ENCODE measurements around the gene AMIGO2. TPM values are rescaled to one million over a fixed set of nuclear protein-coding genes. Genes with fewer than 3 reads are reported as not detected.

AMIGO2 gene
- total RNA-seq, 1 donor from 2014 or later, result 61.7 TPM

DNA sequence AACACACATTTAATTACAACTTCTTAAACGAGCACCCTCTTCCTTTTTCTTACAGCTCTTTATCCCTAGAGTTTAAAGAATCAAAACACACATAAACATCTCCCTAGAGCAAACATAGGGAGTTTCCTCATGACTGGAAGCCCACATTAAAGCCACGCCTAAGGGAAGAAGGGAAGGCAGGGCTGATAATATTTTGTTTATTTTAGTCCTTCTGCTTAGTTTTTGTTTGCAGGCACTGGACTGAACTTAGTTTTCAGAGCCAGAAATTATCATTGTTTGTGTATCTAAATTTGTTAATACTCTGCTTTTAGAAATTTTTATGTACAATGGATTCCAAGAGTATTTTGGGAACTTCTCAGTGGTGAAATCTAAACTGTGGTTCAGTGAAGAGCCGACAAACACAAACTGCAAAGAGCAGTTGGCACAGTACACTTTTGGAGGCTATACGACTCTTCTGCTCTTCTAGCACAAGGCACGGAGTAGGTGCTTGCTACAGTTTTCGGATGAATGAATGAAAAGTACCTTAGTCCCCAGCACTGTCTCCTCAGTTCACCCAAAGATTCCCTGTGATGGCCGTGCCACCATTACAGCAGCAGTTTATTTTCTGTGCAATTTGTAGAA, 17.6 kb upstream of the AMIGO2 start:
- no peak for DNase-seq (ENCODE audit: low spot score)

DNA sequence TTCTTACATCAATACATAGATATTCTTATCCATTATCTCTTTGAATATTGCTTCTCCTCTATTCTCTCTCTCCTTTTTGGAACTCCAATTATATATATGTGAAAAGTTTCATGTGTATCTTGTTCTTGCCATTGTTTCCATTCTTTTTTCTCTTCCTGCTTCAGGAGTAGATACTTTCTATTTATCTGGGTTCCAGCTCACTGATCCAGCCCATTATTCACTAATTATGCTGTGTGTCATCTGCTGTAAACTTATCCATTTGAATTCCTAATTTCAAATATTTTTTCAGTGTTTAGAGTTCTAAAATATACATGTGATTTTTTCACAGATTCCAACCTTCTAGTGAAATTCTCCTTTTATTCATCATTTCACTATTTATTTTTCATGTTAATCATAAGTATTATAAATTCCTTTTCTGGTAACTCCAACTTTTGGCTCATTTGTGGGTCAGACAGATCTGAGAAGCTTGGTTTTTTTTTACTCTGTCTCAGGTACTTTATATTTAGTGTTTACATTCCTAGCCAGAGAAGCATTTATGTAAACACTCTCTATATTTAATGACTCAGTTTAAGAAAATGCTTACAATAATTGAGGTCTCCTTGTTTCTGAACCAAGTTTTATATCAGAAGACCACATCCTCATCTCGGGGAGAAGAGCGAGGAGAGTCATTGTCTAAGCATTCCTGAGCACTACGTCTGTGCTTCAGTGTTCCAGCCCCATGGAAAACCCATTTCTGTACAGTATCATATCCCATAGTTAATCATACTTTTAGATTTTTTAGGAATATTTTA, 15.9 kb upstream of the AMIGO2 start:
- DNase-seq (ENCODE audit: low spot score), result no peak

DNA sequence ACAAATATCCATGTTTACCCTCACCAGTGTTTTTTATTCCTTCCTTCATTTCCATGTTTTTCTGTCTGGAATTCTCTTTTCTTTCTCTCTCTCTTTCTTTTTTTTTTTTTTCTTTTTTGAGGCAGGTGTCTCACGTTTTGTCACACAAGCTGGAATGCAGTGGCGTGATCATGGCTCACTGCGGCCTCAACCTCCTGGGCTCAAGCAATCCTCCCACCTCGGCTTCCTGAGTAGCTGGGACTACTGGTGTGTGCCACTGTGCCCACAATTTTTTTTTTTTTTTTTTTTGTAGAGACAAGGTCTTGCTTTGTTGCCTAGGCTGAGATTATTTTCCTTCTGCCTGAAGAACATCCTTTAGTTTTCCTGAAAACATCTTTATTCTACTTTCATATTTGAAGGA, 15.0 kb upstream of the AMIGO2 start:
- no peak for DNase-seq (ENCODE audit: low spot score)

DNA sequence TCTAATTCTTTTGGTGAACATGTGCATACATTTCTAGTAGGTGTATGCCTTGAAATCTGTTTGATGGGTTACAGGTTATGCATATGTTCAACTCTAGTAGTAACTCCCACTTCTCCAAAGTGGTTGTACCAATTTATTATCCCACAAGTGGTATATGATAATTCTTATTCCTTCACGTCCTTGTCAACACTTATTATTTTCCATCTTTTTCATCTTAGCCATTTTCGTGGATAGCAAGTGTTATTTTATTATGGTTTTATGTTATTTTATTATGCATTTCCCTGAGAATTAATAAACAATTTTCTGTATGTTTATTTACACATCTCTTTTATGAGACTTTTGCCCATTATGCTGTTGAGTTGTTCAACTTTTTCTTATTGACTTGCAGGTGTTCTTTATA, 11.2 kb upstream of the AMIGO2 start:
- no peak for DNase-seq (ENCODE audit: low spot score)

DNA sequence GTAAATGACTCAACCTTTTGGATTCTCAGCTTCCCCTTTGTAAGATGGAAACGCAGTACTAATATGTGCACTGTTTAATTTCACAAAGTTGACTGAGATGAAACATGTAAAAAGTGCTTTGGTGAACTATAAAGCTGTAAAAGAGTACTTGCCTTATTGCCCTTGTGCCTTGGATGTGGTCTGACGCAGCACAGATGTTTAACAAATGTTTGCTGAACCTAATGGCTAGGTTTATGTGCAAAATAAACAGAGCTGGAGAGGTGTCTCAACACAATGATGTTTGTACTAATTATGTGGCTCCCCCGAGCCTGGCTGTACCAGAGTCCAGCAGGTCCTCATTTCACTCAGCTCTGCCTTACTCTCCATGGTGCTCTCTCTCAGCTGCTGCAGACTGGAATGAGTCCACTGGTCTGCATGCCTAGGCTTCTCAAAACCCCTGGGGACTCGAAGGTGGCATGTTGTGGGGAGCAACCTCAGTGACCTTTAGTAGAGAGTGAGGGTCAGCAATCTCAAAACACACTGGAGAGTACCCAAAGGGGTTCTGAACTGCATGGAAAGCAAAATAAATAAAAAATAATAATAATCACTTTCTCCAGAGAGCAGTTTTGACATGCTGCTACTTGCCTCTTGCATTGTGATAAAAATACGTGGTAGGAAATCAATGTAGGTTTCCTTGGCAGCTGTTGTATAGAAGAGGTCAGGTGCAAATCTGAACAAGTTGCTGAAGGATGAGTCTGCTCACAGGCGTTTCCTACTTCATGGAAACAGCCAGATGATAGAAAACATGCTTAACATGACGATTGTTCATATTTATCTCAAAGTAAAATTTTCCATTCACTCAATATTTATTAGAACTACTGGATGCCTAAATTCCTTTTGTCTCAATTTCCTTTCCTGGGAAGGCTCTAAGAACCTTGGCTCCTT, 8.5 kb upstream of the AMIGO2 start:
- DNase-seq (ENCODE audit: low spot score), result no peak

DNA sequence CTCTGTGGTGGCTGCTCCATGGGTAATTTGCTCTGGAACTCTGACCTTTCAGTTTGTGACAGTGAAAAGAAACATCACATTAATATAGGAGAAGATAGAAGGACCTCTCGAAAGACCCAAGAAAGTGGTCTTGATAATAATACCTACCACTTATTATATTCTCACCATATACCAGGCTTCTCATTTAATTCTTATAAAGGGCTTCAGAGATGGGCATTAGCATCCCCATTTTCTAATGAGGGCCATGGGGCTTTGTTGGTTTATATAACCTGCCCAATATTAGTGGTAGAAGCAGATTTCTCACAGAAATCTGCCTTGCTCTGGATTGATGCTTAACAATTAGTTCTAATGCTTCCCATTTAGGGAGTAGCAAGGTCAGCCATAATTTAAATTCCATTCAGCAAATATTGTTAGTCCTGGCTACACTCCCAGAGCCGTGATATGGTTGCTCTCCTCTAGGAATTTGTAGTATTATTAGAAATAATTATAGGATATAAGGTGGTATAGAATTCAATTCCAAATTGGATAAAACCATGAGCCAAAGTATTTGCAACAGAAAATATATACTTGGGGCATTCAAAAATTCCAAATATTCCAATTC, 7.4 kb upstream of the AMIGO2 start:
- no peak for DNase-seq (ENCODE audit: low spot score)

DNA sequence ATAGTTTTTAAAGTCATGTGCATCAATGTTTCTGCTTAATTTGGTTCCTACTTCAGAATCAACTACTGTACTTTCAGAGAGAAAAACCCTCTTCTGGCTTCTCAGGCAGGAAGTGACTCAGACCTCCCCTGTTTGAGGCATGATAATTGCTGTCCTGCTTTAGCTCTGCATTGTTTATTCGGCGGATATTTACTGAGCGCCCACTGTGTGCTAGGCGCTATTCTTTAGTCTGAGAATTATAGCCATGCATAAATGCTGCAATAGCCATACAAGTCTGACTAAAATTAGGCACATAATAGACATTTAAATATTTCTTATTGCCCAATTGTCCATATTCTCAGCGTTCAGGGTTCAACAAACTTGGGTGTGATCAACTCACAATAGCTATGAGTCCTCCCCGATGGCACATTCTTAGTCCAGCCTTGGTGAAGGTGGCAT, 6.1 kb upstream of the AMIGO2 start:
- DNase-seq (ENCODE audit: low spot score), result no peak

DNA sequence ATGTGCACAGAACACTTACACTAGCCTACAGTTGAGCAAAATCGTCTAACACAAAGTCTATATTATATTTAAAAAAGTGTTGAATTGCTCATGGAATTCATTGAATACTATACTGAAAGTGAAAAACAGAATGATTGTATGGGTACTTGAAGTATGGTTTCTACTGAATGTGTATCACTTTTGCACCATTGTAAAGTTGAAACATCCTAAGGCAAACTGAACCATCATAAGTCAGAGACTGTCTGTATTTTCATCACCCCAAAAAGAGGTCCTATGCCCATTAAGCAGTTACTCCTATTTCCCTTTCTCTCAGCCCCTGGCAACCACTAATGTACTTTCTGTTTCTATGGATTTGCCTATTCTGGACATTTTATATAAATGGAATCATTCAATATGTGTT, 4.4 kb upstream of the AMIGO2 start:
- DNase-seq (ENCODE audit: low spot score), result no peak

DNA sequence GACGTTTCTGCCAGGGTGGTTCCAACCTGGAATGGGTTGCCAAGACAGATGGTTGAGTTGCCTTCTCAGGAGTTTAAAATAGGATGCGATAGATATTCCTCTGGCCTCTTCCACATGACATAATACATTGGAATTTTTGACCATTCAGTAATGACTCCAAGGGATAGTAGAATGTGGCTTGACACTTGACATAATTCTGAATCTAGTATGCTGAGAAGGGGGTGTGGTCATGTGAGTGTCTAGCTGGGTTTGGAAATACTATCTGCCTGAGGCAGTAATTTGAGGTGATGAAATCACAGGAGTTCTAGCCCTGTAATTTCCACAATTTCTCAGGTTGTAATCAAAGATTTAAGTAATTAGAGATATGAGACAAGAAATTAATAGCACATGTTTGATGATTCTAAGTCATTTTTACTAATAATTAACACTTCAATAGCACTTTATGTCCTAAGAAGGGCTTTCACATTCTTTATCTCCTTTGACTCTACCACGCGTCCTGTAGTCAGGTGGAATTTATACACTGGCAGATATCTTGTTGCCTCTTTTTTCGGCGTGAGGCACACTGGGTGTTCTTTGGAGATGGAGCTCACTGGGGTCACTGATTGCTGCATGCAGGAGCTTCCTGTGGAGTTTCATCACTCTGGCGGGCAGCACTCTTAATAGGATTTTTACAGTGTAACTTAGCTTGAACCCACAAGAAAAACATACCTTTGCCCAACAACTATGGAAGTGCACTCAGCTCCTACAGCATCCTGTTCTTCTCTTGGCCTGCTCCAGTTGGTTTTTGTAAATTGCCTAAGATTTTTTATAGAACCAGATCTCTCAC, 3.2 kb upstream of the AMIGO2 start:
- DNase-seq (ENCODE audit: low spot score), result no peak

DNA sequence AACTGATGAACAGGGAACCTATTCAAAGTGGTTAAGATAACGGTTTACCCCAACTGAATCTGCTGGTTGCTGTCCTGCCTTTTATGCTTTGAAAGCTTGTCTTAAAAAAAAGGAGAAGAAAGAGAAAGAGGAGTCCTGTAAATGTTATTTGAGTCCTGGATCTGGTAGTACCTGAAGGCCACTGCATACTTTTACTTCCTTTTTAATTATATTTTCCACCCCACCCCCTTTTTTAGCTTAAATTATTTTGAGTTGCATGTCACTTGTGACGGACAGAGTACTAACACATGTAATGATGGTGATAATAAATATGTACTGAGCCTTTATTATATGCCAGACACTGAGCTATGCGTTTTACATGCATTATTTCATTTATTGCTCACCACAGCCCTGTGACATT, 2.5 kb upstream of the AMIGO2 start:
- no peak for DNase-seq (ENCODE audit: low spot score)

DNA sequence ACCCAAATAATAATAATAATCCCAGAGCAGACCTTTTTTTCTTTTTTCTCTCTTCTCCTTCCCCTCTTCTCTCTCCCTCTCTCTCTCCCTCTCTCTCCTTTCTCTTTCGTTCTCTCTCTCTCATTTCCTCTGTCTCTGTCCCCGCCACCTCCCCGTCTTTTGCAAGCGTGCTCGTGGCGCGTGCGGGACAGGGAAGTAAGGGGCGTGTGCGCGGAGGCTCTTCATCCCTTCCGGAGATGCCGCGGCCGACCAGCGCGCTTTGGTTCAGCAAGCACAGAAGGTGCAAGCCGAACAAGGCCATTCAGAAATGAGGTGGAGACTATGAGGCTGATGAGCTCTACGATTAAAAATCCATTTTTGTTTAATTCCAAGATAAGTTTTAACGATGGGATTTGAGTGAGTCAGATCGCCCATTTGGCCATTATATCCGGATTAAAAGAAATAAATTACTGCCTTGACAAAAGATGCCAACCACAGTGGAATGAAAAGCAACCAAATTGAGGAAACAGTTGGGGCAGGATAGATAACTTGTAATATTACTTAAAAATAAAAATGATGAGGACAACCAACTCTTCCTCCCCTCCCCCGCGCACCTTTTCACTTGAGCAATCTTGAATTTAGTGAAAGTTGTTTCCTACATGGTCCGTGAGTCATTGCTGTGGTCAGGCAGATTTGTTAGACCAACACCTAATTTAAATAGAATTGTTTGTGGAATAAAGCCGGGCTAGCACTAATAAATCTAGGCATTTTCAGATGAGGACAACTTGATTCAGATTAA, 1.2 kb upstream of the AMIGO2 start:
- peak; percentile 69 for DNase-seq (ENCODE audit: low spot score)

DNA sequence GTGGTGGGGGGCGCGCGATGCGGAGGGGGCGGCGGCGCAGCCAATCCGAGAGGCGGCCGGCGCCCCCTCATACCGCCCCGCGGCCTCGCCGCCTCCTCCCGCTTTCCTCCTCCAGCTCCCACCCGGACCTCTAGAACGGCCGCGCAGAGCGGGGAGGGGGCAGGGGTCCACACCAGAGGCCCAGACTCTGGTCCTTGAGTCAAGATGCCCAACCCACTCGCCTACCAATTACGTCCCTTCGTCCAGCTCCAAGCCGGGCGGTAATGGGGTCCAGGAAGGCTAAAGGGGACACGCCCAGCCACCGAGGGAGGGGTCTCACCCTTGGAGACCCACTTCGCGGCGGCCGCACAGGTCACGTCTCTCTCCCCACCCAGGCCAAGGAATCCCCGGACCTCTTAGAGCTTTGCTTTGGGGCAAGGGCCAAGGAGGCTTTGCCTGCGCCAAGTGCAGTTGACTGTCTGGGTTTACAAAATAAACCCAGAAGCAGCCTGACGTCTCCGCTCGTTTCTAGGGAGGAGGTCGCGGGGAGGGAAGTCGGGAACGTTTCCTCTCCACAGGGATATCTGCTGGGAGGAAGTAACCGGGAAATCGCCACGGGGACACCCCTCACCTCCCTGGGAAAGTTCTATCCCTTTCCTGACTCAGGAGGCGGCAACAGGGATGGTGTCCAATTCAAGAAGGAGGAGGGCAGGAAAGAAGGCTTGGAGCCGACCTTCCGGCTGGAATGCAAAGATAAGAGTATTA, 394 bp upstream of the AMIGO2 start:
- DNase-seq (ENCODE audit: low spot score), result peak; percentile 72

DNA sequence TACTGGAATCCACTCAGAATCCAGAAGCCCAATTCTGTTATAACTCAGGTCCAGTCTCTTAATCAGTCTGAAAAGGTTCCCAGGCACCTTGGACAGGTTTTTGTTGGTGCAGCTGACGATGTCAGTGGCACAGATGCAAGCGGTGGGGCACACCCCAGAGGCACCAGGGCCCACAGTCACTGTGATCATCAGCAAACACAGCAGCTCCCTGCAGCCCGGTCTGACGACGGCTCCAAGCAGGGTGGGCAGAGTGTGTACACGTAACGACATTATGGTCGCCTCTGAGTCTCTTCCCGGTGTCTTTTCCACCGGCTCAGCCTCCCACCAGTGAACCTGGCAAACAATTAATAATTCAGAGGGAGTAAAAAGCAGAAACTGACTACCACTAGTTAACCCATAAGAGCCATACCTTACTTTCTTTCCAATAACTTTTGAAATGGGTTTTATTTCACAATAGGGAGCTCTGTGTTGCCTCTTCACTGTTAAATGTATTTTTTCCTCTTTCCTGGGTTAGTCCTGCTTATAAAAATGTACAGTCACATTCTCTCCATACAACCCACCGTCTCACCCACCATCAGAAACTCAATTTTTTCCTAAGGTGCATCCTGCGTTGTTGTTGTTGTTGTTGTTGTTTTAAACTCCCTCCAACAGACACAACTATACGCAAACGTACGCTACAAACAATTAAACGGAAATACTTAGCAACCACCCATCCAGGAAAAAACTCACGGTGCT, 859 bp downstream of the AMIGO2 start:
- peak; percentile 63 for DNase-seq (ENCODE audit: low spot score)

DNA sequence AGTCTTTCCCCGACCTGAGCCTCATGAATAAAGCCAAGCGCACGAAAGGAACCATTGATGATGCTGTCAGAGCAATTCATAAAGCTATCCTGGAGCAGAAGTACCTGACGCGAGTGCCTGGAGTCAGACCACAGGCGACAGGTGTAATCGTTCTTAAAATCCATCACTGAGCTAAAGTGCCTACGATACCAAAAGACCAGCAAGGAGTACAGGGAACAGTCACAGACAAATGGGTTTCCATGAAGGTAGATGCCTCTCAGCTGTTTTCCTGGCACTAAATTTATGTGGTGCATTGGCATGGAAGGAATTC, 1.7 kb downstream of the AMIGO2 start:
- DNase-seq (ENCODE audit: low spot score), result no peak

DNA sequence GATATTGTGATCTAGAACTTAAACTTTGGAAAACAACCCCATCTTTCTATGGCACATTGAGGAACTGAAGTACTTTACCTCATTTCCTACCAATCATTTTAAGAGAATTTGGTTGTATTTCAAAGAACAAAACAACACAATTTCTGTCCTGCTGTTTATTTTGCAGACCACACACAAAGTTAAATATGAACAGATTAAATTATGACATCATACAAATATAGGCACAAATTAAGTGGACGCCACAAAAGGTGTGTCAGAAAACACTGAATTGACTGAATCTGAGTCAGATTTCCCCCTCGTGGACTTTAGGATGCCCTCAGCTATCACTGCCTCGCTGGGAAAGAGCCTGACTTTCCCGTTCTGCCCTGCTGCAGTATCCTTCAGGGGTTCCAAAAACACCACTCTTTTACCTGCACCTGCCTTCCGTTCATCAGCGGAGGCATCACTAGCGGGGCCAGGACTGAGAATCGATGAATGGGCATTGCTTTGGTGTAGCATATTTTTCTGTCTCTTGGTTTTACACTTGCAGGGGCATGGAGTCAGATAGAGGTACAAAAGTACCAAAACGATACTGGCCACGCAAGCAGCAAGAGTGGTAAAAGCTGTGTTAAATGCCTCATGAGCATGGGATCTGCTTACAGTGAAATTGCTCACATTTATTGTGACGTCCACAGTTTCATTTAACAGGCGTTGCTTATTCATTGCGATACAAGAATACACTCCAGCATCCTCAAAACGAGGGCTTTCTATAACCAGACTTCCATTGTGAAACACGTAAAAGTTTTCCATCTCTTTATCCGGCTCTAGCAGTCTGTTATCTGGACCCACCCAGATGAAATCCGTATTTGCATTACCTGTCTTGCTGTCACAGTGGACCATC, 2.3 kb downstream of the AMIGO2 start:
- no peak for DNase-seq (ENCODE audit: low spot score)

DNA sequence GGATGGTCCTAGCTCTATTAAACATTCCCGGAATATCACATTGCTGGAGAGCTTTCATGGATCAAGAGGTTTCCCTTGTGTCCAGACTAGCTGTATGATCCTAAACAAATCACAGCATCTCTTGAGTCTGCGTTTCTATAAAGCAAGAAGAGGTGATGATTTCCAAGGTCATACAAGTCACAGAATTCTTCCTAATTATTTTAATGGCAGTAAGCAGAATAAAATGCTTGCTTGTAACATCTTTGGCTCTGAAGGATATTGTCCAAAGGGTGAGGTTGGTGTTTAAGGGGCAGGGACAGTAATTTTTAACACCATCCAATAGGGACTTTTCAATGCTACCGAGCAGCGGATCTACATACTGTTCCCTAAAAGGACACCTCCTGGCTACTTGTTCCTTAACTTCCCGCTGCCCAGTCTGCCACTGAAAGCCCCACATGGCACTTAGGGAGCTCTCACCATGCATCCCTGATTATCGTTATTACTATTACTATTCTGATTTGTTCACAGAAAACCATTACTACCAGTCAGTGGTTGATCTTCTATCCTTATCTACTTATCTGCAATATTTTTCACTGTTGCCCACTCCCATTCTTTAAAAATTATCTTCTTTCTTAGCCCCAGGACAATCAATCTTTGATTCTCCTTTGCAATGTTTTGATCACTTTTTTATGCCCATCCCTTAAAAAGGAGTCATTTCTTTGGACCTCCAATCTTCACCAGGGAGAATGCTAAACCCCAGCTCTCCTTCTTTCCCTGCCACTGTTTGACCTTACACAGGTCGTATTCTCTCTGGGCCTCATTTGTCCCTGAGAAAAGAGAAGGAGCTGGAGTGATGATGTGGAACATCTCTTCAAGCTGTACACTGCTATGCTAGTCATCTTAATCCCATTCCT, 4.3 kb downstream of the AMIGO2 start:
- no peak for DNase-seq (ENCODE audit: low spot score)

DNA sequence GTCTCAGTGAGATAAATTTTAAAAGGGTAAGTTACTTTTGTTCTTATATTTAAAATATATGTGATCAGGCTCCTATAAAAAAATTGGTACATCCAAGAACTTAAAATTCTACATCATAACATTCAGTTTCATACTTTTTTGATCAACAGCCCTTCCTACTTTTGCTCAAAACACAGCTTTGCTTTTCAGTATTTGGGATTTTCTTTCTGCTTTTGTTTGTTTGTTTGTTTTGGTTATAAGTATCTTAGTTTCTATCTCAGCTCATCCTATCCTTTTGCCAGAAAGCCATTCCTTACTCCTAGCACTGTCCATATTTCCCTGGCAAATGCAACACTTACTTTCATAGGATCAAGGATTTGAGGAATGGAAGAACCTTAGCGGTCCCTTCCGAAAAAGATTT, 5.0 kb downstream of the AMIGO2 start:
- no peak for DNase-seq (ENCODE audit: low spot score)
